GM23248 (cell line): ENCODE data around the gene NDUFA11.

Source experiments
- EZH2 ChIP-seq: fragments of 200-600 bp; sonication (generic); IDR thresholded peaks from 2 replicates; pipeline ENCODE4 v1.6.1; 2018; ENCODE audit warnings: antibody characterized with exemption, mild to moderate bottlenecking; ENCODE audit not compliant: insufficient read depth, poor library complexity, severe bottlenecking
- EZH2phosphoT487 ChIP-seq: fragments of 200-600 bp; sonication (generic); IDR thresholded peaks from 2 replicates; pipeline ENCODE4 v1.6.1; 2018; ENCODE audit warnings: antibody characterized with exemption, moderate library complexity, mild to moderate bottlenecking, low read depth; ENCODE audit not compliant: insufficient read depth

- TF ChIP-seq EZH2 = no peak
- no peak for TF ChIP-seq EZH2phosphoT487
Measured at GRCh38 chr19:5914358-5914774, 10.8 kb upstream of the NDUFA11 start.
